Activated CD4-positive, alpha-beta T cell treated with anti-CD3 and anti-CD28 coated beads, Interleukin-2, amount 10 ng/mL, durations not matched to agents 7 days and 5 days (primary cell): ENCODE data around the gene BDNF. TPM values are rescaled to one million over a fixed set of nuclear protein-coding genes. Genes with fewer than 3 reads are reported as not detected.

ENCODE experiments used
- CTCF ChIA-PET: fragments of 350-600 bp; sonication (Branson Sonifier 250); formaldehyde crosslinking; loops from one replicate; lab custom pipeline; 2021; ENCODE audit warnings: antibody characterized with exemption; lab: Charles Lee
- POLR2A ChIA-PET: fragments of 350-600 bp; sonication (Branson Sonifier 250); formaldehyde crosslinking; loops from one replicate; lab custom pipeline; 2021; ENCODE audit warnings: antibody characterized with exemption; lab: Charles Lee
- DNase-seq: peaks from one replicate; pipeline ENCODE4 v3.0.0-alpha.2; 2020
- H3K27ac Mint-ChIP-seq: one replicate; pipeline ENCODE4 v1.8.0; 2021; ENCODE audit warnings: mild to moderate bottlenecking, moderate library complexity, mixed read lengths
- H3K27me3 Mint-ChIP-seq: one replicate; pipeline ENCODE4 v1.8.0; 2021; ENCODE audit warnings: mixed read lengths
- H3K36me3 Mint-ChIP-seq: one replicate; pipeline ENCODE4 v1.8.0; 2021; ENCODE audit warnings: low read depth, mixed read lengths
- H3K4me1 Mint-ChIP-seq: one replicate; pipeline ENCODE4 v1.8.0; 2021; ENCODE audit warnings: mixed read lengths
- H3K4me3 Mint-ChIP-seq: one replicate; pipeline ENCODE4 v1.8.0; 2021; ENCODE audit warnings: mild to moderate bottlenecking, moderate library complexity, mixed read lengths
- H3K9me3 Mint-ChIP-seq: one replicate; pipeline ENCODE4 v1.8.0; 2021; ENCODE audit warnings: mixed read lengths
- total RNA-seq, 2 experiments: library from RNA; stranded (reverse); gene quantifications; one replicate each; pipeline ENCODE4 v1.2.3, GENCODE V29; 2021

Gene BDNF
- total RNA-seq, 2 experiments from 2014 or later = not detected

DNA sequence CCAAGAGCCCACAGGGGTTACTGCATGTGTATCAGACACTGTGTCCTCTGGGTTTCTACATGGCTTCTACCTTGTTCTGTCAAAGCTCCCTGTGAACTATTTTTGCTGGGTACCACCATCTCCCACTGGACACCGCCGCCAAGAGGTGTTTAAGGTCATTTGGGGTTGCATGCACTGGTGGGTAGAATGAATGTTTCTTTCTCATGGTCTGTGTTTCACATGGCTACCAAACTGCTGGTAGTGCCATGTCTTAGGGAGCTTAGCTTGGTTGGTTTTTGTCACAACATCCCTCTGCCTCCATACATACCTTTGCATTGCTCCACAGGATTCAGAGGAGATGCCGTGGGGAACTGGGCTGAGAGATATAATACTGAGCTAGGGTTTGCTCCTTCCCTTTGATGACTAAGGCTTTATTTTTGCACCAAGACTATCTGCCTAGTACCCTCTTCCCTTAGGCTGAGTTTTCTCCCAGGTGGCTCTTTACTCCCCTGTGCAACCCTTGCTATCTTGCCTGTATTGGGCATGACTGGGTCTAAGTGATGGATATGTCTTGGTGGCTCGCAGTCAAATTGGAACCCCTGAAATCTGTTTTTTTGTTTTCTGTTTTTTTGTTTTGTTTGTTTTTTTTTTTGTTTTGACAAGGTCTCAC, 73.2 kb downstream of the BDNF start:
- POLR2A ChIA-PET = no interaction called here
- Mint-ChIP-seq H3K4me3 (no peak overlapping the region), H3K27ac (no peak overlapping the region), H3K9me3 (peaks cover 2% of the 10 kb centered on the region), H3K4me1 (no peaks in the 10 kb centered on the region), H3K36me3 (no peaks in the 10 kb centered on the region), H3K27me3 (no peaks in the 10 kb centered on the region)
- CTCF ChIA-PET = no interaction called here
- DNase-seq = no peak

GRCh38 chr11:27626269-27626937, 73.9 kb downstream of the BDNF start:
- no peaks in the 10 kb centered on the region for H3K4me1 Mint-ChIP-seq
- no peak for DNase-seq
- peaks cover 2% of the 10 kb centered on the region for H3K9me3 Mint-ChIP-seq
- H3K36me3 Mint-ChIP-seq = no peaks in the 10 kb centered on the region
- no peak overlapping the region for H3K27ac Mint-ChIP-seq
- H3K27me3 Mint-ChIP-seq = no peaks in the 10 kb centered on the region
- ChIA-PET POLR2A (no interaction called here), CTCF (no interaction called here)
- no peak overlapping the region for H3K4me3 Mint-ChIP-seq

- Mint-ChIP-seq H3K9me3 (no peaks in the 10 kb centered on the region), H3K4me1 (no peaks in the 10 kb centered on the region), H3K4me3 (no peak overlapping the region), H3K27ac (no peak overlapping the region), H3K27me3 (no peaks in the 10 kb centered on the region), H3K36me3 (no peaks in the 10 kb centered on the region)
- ChIA-PET CTCF (no interaction called here), POLR2A (no interaction called here)
- no peak for DNase-seq
Measured at GRCh38 chr11:27625347-27625912, 74.8 kb downstream of the BDNF start.

DNA sequence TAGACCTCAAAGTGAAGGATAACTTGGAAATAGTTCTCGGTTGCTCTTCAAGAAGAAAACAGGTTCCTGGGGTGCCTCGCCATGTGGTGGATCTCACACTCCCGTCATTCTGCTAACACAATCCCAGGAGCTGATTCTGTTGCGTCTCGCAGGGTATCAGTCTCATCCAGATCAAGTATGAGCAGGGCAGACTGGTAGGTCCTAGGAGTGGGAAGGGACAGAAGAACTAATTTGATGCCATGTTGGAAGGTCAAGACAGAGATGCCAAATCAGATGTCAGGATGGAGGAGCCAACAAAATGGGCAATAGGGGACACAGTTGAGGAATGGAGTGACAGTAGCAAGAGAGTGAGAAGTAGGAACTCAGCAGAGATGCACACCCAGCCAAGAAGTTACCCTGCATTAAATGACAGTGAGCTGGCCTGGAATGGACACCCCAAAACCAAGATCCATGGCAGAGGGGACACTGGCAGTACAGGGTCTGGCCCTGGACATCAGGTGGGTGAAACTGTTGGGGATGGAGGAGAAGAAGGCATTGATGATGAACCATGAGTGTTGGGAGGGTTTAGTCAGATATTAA, 76.2 kb downstream of the BDNF start:
- Mint-ChIP-seq H3K27me3 (no peaks in the 10 kb centered on the region), H3K4me3 (no peak overlapping the region), H3K36me3 (no peaks in the 10 kb centered on the region), H3K9me3 (no peaks in the 10 kb centered on the region), H3K4me1 (no peaks in the 10 kb centered on the region), H3K27ac (no peak overlapping the region)
- POLR2A ChIA-PET = no interaction called here
- CTCF ChIA-PET = no interaction called here
- no peak for DNase-seq

GRCh38 chr11:27622541-27623300, 77.5 kb downstream of the BDNF start:
- DNase-seq = no peak
- H3K27me3 Mint-ChIP-seq = no peaks in the 10 kb centered on the region
- no peak overlapping the region for H3K27ac Mint-ChIP-seq
- H3K36me3 Mint-ChIP-seq = no peaks in the 10 kb centered on the region
- no peak overlapping the region for H3K4me3 Mint-ChIP-seq
- H3K4me1 Mint-ChIP-seq = no peaks in the 10 kb centered on the region
- CTCF ChIA-PET = no interaction called here
- POLR2A ChIA-PET = no interaction called here
- no peaks in the 10 kb centered on the region for H3K9me3 Mint-ChIP-seq

DNA sequence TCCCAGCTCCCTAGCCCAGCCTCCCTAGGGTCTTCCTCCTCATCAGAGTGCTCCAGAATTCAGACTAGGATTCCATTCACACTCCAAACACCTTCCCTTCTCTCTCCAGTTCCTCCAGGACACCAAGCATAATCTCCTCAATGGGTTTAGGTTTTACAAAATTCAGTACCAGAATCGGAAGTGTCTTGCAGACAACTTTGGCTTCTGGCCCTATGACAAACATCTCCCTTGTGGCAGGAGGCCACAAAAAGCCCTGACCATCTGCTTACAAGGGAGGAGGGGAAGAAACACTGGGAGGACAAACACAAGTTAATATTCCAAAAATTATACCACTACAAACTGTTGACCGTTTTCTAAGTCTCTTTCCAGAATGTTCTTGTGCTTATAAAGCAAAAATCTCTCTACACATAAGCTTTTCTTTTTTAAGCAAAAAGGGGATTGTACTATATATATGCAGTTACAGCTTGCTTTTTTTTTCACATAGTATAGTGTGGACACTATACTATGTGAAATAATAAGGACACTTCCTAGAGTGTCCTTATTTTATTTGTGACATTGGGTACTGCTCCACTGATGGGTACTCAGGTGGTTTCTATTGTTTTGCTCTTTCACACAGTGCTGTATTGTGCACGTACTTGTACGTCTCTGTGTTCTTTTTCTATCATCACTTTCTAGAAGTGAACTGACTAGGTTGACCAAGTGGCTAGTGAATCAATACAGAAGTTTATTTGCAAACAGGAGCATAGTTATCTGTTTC, 78.7 kb downstream of the BDNF start:
- H3K36me3 Mint-ChIP-seq = no peaks in the 10 kb centered on the region
- no peak overlapping the region for H3K27ac Mint-ChIP-seq
- no peak for DNase-seq
- no peaks in the 10 kb centered on the region for H3K27me3 Mint-ChIP-seq
- H3K4me1 Mint-ChIP-seq = no peaks in the 10 kb centered on the region
- ChIA-PET CTCF (no interaction called here), POLR2A (no interaction called here)
- H3K4me3 Mint-ChIP-seq = no peak overlapping the region
- H3K9me3 Mint-ChIP-seq = no peaks in the 10 kb centered on the region

DNA sequence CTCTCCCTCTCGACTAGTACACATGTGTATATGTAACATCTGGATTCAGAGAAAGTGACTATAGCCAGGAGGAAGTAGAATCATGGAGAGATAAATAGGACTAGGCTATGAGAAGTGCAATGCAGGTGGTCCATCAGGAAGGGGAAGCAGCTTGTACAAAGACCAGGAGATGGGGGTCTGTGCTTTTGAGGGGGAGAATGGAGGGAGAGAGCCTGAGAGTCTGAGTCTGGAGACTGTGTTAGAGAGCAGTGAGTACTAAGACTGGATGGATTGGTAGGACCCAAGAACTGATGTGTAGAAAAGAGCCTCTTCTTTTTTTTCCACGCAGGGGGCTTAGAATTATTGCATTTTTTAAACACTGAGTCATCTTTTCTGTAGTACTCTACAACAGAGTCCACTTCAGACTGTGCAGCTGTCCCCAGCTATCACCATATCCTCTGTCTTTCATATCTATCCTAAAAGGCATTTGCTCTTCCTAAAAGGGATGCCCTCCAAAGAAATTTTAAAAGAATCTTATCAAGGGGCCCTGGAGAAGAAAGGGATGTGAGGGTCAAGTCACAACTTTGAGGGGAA, 80.4 kb downstream of the BDNF start:
- DNase-seq = no peak
- no peaks in the 10 kb centered on the region for H3K4me1 Mint-ChIP-seq
- H3K36me3 Mint-ChIP-seq = no peaks in the 10 kb centered on the region
- no peaks in the 10 kb centered on the region for H3K9me3 Mint-ChIP-seq
- no peak overlapping the region for H3K27ac Mint-ChIP-seq
- H3K4me3 Mint-ChIP-seq = no peak overlapping the region
- no peaks in the 10 kb centered on the region for H3K27me3 Mint-ChIP-seq
- CTCF ChIA-PET = no interaction called here
- POLR2A ChIA-PET = no interaction called here

DNA sequence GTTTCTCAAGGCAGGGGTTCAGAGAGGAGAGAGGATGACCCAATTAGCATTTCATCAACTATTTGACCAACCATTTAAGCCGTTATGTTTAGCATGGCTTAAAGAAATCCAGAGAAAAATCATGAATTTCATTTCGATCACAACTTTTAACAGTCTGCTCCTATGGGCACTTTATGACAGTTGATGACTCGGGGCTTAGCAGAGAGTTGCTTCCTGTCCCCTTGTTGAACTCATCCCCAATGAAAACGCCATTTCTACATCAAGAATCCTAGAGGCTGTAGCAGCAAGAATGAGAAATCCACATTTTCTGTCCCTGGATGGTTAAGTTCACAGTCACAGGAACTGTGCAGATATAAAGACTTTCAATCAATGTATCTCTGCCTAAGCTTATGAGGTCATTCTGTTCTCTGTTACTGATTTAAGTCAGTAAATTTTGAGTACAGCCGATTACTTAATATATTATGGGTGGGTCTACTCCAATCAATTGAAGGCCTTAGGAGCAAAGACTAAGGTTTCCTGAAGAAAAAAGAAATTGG, 81.1 kb downstream of the BDNF start:
- H3K27me3 Mint-ChIP-seq = no peaks in the 10 kb centered on the region
- H3K27ac Mint-ChIP-seq = no peak overlapping the region
- ChIA-PET POLR2A (no interaction called here), CTCF (no interaction called here)
- no peaks in the 10 kb centered on the region for H3K36me3 Mint-ChIP-seq
- no peak for DNase-seq
- H3K9me3 Mint-ChIP-seq = no peaks in the 10 kb centered on the region
- no peaks in the 10 kb centered on the region for H3K4me1 Mint-ChIP-seq
- H3K4me3 Mint-ChIP-seq = no peak overlapping the region

DNA sequence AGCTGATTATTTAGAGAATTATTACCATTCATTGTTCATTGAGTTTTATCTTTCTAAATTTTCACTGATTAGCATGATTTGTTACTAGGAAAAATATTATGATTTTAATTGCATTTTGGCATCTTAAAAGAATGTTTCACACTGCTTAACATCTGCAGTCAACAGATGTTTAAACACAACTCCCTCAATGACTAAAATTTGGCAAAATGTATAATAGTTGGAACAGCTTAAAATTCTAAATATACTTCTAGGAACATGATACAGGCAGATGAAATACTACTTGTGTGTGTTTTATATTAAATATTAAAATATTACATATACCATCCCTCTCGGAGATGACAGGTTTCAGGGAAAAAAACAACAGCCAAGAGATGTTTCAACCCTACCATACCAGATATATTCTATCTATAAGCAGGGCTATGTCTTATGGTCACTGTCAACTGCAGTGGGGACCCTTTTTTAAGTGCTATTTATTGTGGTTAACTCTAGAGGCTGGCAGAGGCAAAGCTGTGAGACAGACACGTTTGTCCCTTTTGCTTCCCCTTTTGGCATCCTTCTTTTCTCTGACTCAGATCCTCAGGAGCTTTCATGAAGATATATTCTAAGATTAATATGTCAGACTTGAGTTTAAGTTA, 81.9 kb downstream of the BDNF start:
- Mint-ChIP-seq H3K4me3 (no peak overlapping the region), H3K27me3 (no peaks in the 10 kb centered on the region)

DNA sequence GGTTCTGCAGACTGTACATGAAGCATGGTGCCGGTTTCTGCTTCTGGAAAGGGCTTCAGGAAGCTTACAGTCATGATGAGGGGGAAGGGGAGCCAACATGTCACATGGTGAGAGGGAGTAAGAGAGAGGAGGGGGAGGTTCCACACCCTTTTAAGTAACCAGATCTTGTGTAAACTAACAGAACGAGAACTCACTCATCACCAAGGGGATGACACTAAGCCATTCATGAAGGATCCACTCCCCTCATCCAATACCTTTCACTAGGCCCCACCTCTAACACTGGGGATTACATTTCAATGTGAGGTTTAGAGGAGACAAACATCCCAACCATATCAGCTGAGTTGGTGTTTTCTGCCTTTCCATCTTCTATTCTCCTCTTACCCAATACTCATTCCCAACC, 83.5 kb downstream of the BDNF start:
- Mint-ChIP-seq H3K4me1 (no peaks in the 10 kb centered on the region), H3K36me3 (no peaks in the 10 kb centered on the region), H3K4me3 (no peak overlapping the region), H3K27me3 (no peaks in the 10 kb centered on the region), H3K27ac (no peak overlapping the region), H3K9me3 (no peaks in the 10 kb centered on the region)
- no peak for DNase-seq
- POLR2A ChIA-PET = no interaction called here
- CTCF ChIA-PET = no interaction called here

More for the DNA sequence above, 81.9 kb downstream of the BDNF start:
- Mint-ChIP-seq H3K27ac (no peak overlapping the region), H3K36me3 (no peaks in the 10 kb centered on the region), H3K4me1 (no peaks in the 10 kb centered on the region), H3K9me3 (no peaks in the 10 kb centered on the region)
- CTCF ChIA-PET = interaction anchor here (0.6 kb wide), 1 partner anchor 482 kb away, joined by 3 read pairs; no protein-coding TSS in a partner anchor
- POLR2A ChIA-PET = no interaction called here
- DNase-seq = no peak

- no peaks in the 10 kb centered on the region for H3K27me3 Mint-ChIP-seq
- H3K27ac Mint-ChIP-seq = no peak overlapping the region
- no peak overlapping the region for H3K4me3 Mint-ChIP-seq
- no peaks in the 10 kb centered on the region for H3K36me3 Mint-ChIP-seq
- POLR2A ChIA-PET = no interaction called here
- no peak for DNase-seq
- no peaks in the 10 kb centered on the region for H3K4me1 Mint-ChIP-seq
- CTCF ChIA-PET = no interaction called here
- no peaks in the 10 kb centered on the region for H3K9me3 Mint-ChIP-seq
Measured at GRCh38 chr11:27615833-27616232, 84.4 kb downstream of the BDNF start.

GRCh38 chr11:27614092-27614491, 86.2 kb downstream of the BDNF start:
- DNase-seq = no peak
- no peaks in the 10 kb centered on the region for H3K4me1 Mint-ChIP-seq
- H3K36me3 Mint-ChIP-seq = no peaks in the 10 kb centered on the region
- ChIA-PET POLR2A (no interaction called here), CTCF (no interaction called here)
- H3K9me3 Mint-ChIP-seq = no peaks in the 10 kb centered on the region
- no peak overlapping the region for H3K27ac Mint-ChIP-seq
- H3K27me3 Mint-ChIP-seq = no peaks in the 10 kb centered on the region
- no peak overlapping the region for H3K4me3 Mint-ChIP-seq
